Right ventricle myocardium inferior (tissue), 1 donor: Measurements from ENCODE around the gene AACS. TPM values are rescaled to one million over a fixed set of nuclear protein-coding genes. Genes with fewer than 3 reads are reported as not detected.
"Not testable (repeated sequence)": the region's sequence is repeated elsewhere in the genome, so short reads cannot be mapped to it uniquely, and the experiment has no call there.

Experiments
- ATAC-seq: fragments of 200-7000 bp; cut with Tn5 transposase; one replicate; pipeline ENCODE4 v1.9.1; 2020; ENCODE audit warnings: mild to moderate bottlenecking, moderate library complexity
- DNase-seq: peaks from one replicate; pipeline ENCODE4 v3.0.0; 2021; ENCODE audit errors: missing footprints
- intact Hi-C: fragments of 100-400 bp; cut with DNase I; formaldehyde crosslinking; loops from one replicate; pipeline ENCODE4 v1.11.0; 2022
- total RNA-seq: library from RNA; stranded (reverse); fragmentation: NEBNext Ultra II Directional; extraction: Animal tissue kit (Norgen Biotek cat#: 25700); gene quantifications from one replicate; pipeline ENCODE4 v1.2.1, GENCODE V29; 2021
- donor health status: DM: no; HTN: yes; CAD: no; lungs with severe emphysema.

AACS gene
- total RNA-seq, 1 donor from 2014 or later, result 12.1 TPM

- DNase-seq (no peak), ATAC-seq (no peak)
- intact Hi-C loops, result no loop called here
Measured at GRCh38 chr12:125133616-125134015, 68.4 kb downstream of the AACS start.

GRCh38 chr12:125134576-125134975 lies 69.3 kb downstream of the AACS start:
- intact Hi-C loops, result no loop called here
- no peak for ATAC-seq
- no peak for DNase-seq

- no peak for DNase-seq
- intact Hi-C loops, result no loop called here
- ATAC-seq, result no peak
Measured at GRCh38 chr12:125135906-125136305, 70.7 kb downstream of the AACS start.

GRCh38 chr12:125136702-125137101 lies 71.5 kb downstream of the AACS start:
- ATAC-seq (no peak), DNase-seq (no peak)
- intact Hi-C loops, result no loop called here

- no peak for ATAC-seq
- intact Hi-C loops, result no loop called here
- no peak for DNase-seq
Measured at GRCh38 chr12:125137766-125138344, 72.6 kb downstream of the AACS start.

- ATAC-seq (no peak), DNase-seq (no peak)
- intact Hi-C loops, result no loop called here
Measured at GRCh38 chr12:125140279-125141209, 75.3 kb downstream of the AACS start.

- DNase-seq, intact Hi-C loops, ATAC-seq: not testable (repeated sequence)
Measured at GRCh38 chr12:125141210-125141573, 76.0 kb downstream of the AACS start.

- intact Hi-C loops, result no loop called here
- ATAC-seq (no peak), DNase-seq (no peak)
Measured at GRCh38 chr12:125142601-125143000, 77.4 kb downstream of the AACS start.

GRCh38 chr12:125143491-125143890 lies 78.3 kb downstream of the AACS start:
- ATAC-seq (peak; percentile 89), DNase-seq (peak; percentile 82)
- intact Hi-C loops, result no loop called here

- DNase-seq (no peak), ATAC-seq (no peak)
- intact Hi-C loops, result no loop called here
Measured at GRCh38 chr12:125145196-125145595, 80.0 kb downstream of the AACS start.

- DNase-seq (no peak), ATAC-seq (no peak)
- intact Hi-C loops, result no loop called here
Measured at GRCh38 chr12:125148316-125148715, 83.1 kb downstream of the AACS start.

- intact Hi-C loops, result no loop called here
- ATAC-seq, result no peak
- no peak for DNase-seq
Measured at GRCh38 chr12:125149160-125150108, 84.2 kb downstream of the AACS start.

- DNase-seq, result no peak
- ATAC-seq, result no peak
- intact Hi-C loops, result no loop called here
Measured at GRCh38 chr12:125151284-125151683, 86.0 kb downstream of the AACS start.

GRCh38 chr12:125152463-125152862 lies 87.2 kb downstream of the AACS start:
- no peak for DNase-seq
- no peak for ATAC-seq
- intact Hi-C loops, result no loop called here

- intact Hi-C loops, result no loop called here
- ATAC-seq (peak; percentile 67), DNase-seq (no peak)
Measured at GRCh38 chr12:125155366-125155765, 90.1 kb downstream of the AACS start.

- ATAC-seq, result no peak
- intact Hi-C loops, result no loop called here
Measured at GRCh38 chr12:125157177-125157576, 91.9 kb downstream of the AACS start.

GRCh38 chr12:125159702-125160101 lies 94.5 kb downstream of the AACS start:
- no peak for DNase-seq
- intact Hi-C loops, result no loop called here
- ATAC-seq, result no peak

More at GRCh38 chr12:125157177-125157576, 91.9 kb downstream of the AACS start:
- no peak for DNase-seq

- DNase-seq, result no peak
- intact Hi-C loops, result no loop called here
- ATAC-seq, result no peak
Measured at GRCh38 chr12:125160281-125160955, 95.2 kb downstream of the AACS start.

- no peak for DNase-seq
- intact Hi-C loops, result no loop called here
- ATAC-seq, result no peak
Measured at GRCh38 chr12:125161712-125162022, 96.4 kb downstream of the AACS start.
